ENCODE results near the gene DPRX. TPM values are rescaled to one million over a fixed set of nuclear protein-coding genes. Genes with fewer than 3 reads are reported as not detected.

The DPRX gene
- total RNA-seq, 1 donor from 2014 or later, result not detected

- Mint-ChIP-seq H3K4me1 (ENCODE audit: unreplicated experiment) (no peaks in the 10 kb centered on the region), H3K4me3 (ENCODE audit: unreplicated experiment) (no peak overlapping the region), H3K27me3 (ENCODE audit: unreplicated experiment) (no peaks in the 10 kb centered on the region), H3K36me3 (ENCODE audit: unreplicated experiment) (peaks cover 2% of the 10 kb centered on the region), H3K9me3 (ENCODE audit: unreplicated experiment) (peaks cover 25% of the 10 kb centered on the region), H3K27ac (ENCODE audit: unreplicated experiment) (no peak overlapping the region)
- TF ChIP-seq CTCF (IDR thresholded peaks at IDR 0.05), result no peak
- no peak for DNase-seq (ENCODE audit: extremely low spot score, unreplicated experiment)
Measured at GRCh38 chr19:53644061-53644816, 12.4 kb downstream of the DPRX start.

GRCh38 chr19:53646144-53646543 is 14.3 kb downstream of the DPRX start:
- Mint-ChIP-seq H3K36me3 (ENCODE audit: unreplicated experiment) (peaks cover 4% of the 10 kb centered on the region), H3K4me3 (ENCODE audit: unreplicated experiment) (no peak overlapping the region), H3K27me3 (ENCODE audit: unreplicated experiment) (no peaks in the 10 kb centered on the region), H3K27ac (ENCODE audit: unreplicated experiment) (no peak overlapping the region), H3K9me3 (ENCODE audit: unreplicated experiment) (peaks cover 28% of the 10 kb centered on the region), H3K4me1 (ENCODE audit: unreplicated experiment) (no peaks in the 10 kb centered on the region)
- DNase-seq (ENCODE audit: extremely low spot score, unreplicated experiment), result no peak
- no peak for TF ChIP-seq CTCF (IDR thresholded peaks at IDR 0.05)

GRCh38 chr19:53647350-53647749 is 15.6 kb downstream of the DPRX start:
- DNase-seq (ENCODE audit: extremely low spot score, unreplicated experiment), result no peak
- H3K27me3 Mint-ChIP-seq (ENCODE audit: unreplicated experiment), result no peaks in the 10 kb centered on the region
- peaks cover 23% of the 10 kb centered on the region for H3K9me3 Mint-ChIP-seq (ENCODE audit: unreplicated experiment)
- no peaks in the 10 kb centered on the region for H3K4me1 Mint-ChIP-seq (ENCODE audit: unreplicated experiment)
- H3K36me3 Mint-ChIP-seq (ENCODE audit: unreplicated experiment), result peaks cover 4% of the 10 kb centered on the region
- H3K4me3 Mint-ChIP-seq (ENCODE audit: unreplicated experiment), result no peak overlapping the region
- H3K27ac Mint-ChIP-seq (ENCODE audit: unreplicated experiment), result no peak overlapping the region
- no peak for TF ChIP-seq CTCF (IDR thresholded peaks at IDR 0.05)

- H3K27ac Mint-ChIP-seq (ENCODE audit: unreplicated experiment), result no peak overlapping the region
- TF ChIP-seq CTCF (IDR thresholded peaks at IDR 0.05), result no peak
- no peaks in the 10 kb centered on the region for H3K27me3 Mint-ChIP-seq (ENCODE audit: unreplicated experiment)
Measured at GRCh38 chr19:53647792-53648191, 16.0 kb downstream of the DPRX start.

GRCh38 chr19:53649746-53650593 is 18.2 kb downstream of the DPRX start:
- H3K27me3 Mint-ChIP-seq (ENCODE audit: unreplicated experiment), result no peaks in the 10 kb centered on the region
- no peaks in the 10 kb centered on the region for H3K4me1 Mint-ChIP-seq (ENCODE audit: unreplicated experiment)
- DNase-seq (ENCODE audit: extremely low spot score, unreplicated experiment), result no peak
- no peak overlapping the region for H3K27ac Mint-ChIP-seq (ENCODE audit: unreplicated experiment)
- no peak for TF ChIP-seq CTCF (IDR thresholded peaks at IDR 0.05)
- no peak overlapping the region for H3K4me3 Mint-ChIP-seq (ENCODE audit: unreplicated experiment)
- peaks cover 19% of the 10 kb centered on the region for H3K9me3 Mint-ChIP-seq (ENCODE audit: unreplicated experiment)
- H3K36me3 Mint-ChIP-seq (ENCODE audit: unreplicated experiment), result peaks cover 1% of the 10 kb centered on the region

More at GRCh38 chr19:53647792-53648191, 16.0 kb downstream of the DPRX start:
- DNase-seq (ENCODE audit: extremely low spot score, unreplicated experiment), result no peak
- Mint-ChIP-seq H3K4me3 (ENCODE audit: unreplicated experiment) (no peak overlapping the region), H3K9me3 (ENCODE audit: unreplicated experiment) (peaks cover 20% of the 10 kb centered on the region), H3K36me3 (ENCODE audit: unreplicated experiment) (peaks cover 1% of the 10 kb centered on the region), H3K4me1 (ENCODE audit: unreplicated experiment) (no peaks in the 10 kb centered on the region)
